HepG2 (cell line): Measurements from ENCODE around the gene GPR152. TPM values are rescaled to one million over a fixed set of nuclear protein-coding genes. Genes with fewer than 3 reads are reported as not detected.
A peak's percentile ranks its signal among the peaks of the same experiment; 100 is the strongest.

Experiments
- ATAC-seq: fragments of 200-7000 bp; cut with Tn5 transposase; 3 replicates; pipeline ENCODE4 v1.9.1; 2020; ENCODE audit warnings: mild to moderate bottlenecking, moderate library complexity
- BruUV-seq: library from RNA; stranded (reverse); fragments of 400-500 nt; replicated peaks from 2 replicates; lab custom pipeline; 2021; lab: Mats Ljungman, UMichigan
- CTCF ChIA-PET: fragments of 300-600 bp; formaldehyde crosslinking; extraction: SDS; loops from one replicate; lab custom pipeline; 2021; ENCODE audit warnings: low total read pairs, inconsistent platforms, low intra/inter-chr PET ratio; lab: Yijun Ruan, JAX
- POLR2A ChIA-PET: fragments of 350-600 bp; sonication (Branson Sonifier 250); formaldehyde crosslinking; loops from one replicate; lab custom pipeline; 2020; ENCODE audit warnings: antibody characterized with exemption, inconsistent platforms; lab: Yijun Ruan, JAX
- DNase-seq: peaks from one replicate; pipeline ENCODE4 v3.0.0-alpha.2; 2015; ENCODE audit warnings: low spot score
- FAIRE-seq: peaks from 3 replicates; lab custom pipeline; 2011; peaks lifted over from hg19 to GRCh38; lab: Jason Lieb, UNC
- H2AFZ ChIP-seq: one replicate; pipeline ENCODE4 v1.6.1; 2011; ENCODE audit warnings: low read length, inconsistent platforms
- H3K27ac ChIP-seq: fragments of 300-600 bp; 3 replicates; pipeline ENCODE4 v1.8.0; 2011; ENCODE audit warnings: mixed run types, mild to moderate bottlenecking, mixed read lengths, low read length, inconsistent platforms; ENCODE audit not compliant: insufficient read depth; ENCODE audit errors: extremely low read length
- H3K27me3 ChIP-seq, 2 experiments: fragments of 200-600 bp in 1 of 2; 2 replicates in 1 of 2; 3 replicates in 1 of 2; pipeline versions ENCODE4 v1.6.0 to v1.8.0; 2011; ENCODE audit warnings: low read length in 2 of 2, mild to moderate bottlenecking in 2 of 2, moderate library complexity in 2 of 2, inconsistent platforms in 1 of 2; ENCODE audit not compliant: insufficient read depth in 2 of 2, control insufficient read depth in 1 of 2
- H3K36me3 ChIP-seq, 2 experiments: fragments of 200-600 bp in 1 of 2; replicated peaks in 1 of 2; 2 replicates in 1 of 2; 3 replicates in 1 of 2; pipeline versions ENCODE4 v1.5.1 to v1.8.0; 2011; ENCODE audit warnings: low read length in 2 of 2, inconsistent platforms in 1 of 2; ENCODE audit not compliant: insufficient read depth in 2 of 2, control insufficient read depth in 1 of 2
- H3K4me1 ChIP-seq: 2 replicates; pipeline ENCODE4 v1.5.1; 2012; ENCODE audit warnings: low read length, inconsistent platforms; ENCODE audit not compliant: insufficient read depth
- H3K4me2 ChIP-seq: 2 replicates; pipeline ENCODE4 v1.6.0; 2011; ENCODE audit warnings: low read depth, low read length, inconsistent platforms
- H3K4me3 ChIP-seq, 3 experiments: fragments of 200-600 bp in 1 of 3; sonication (generic), shearing (Covaris generic) in 1 of 3; replicated peaks in 1 of 3; 2 replicates each; pipeline ENCODE4 v1.5.1; 2011 to 2016; ENCODE audit warnings: low read length in 3 of 3, inconsistent platforms in 2 of 3, low read depth in 2 of 3, mild to moderate bottlenecking in 2 of 3, control low read depth in 1 of 3, mixed read lengths in 1 of 3; ENCODE audit not compliant: insufficient read depth in 1 of 3
- H3K79me2 ChIP-seq: one replicate; pipeline ENCODE4 v1.6.1; 2011; ENCODE audit warnings: low read length, inconsistent platforms; ENCODE audit not compliant: insufficient read depth
- H3K9ac ChIP-seq: 2 replicates; pipeline ENCODE4 v1.6.0; 2011; ENCODE audit warnings: mild to moderate bottlenecking, low read depth, low read length, inconsistent platforms; ENCODE audit not compliant: insufficient read depth
- H3K9me3 ChIP-seq: 2 replicates; pipeline ENCODE4 v1.5.1; 2012; ENCODE audit warnings: mild to moderate bottlenecking, low read length
- H4K20me1 ChIP-seq: 2 replicates; pipeline ENCODE4 v1.6.0; 2011; ENCODE audit warnings: inconsistent platforms, mild to moderate bottlenecking, low read length, moderate library complexity; ENCODE audit not compliant: insufficient read depth
- DZIP1 ChIP-seq: sonication (generic); formaldehyde crosslinking; IDR thresholded peaks from 2 replicates; pipeline ENCODE4 v1.5.0; 2020; ENCODE audit warnings: mild to moderate bottlenecking, missing genetic modification reagents
- KDM5A ChIP-seq: fragments of 200-600 bp; sonication (generic); IDR thresholded peaks from 2 replicates; pipeline ENCODE4 v1.7.0; 2018; ENCODE audit warnings: antibody characterized with exemption, mild to moderate bottlenecking, low read length, borderline replicate concordance
- ZEB1 ChIP-seq: IDR thresholded peaks from 2 replicates; pipeline ENCODE4 v1.6.1; 2012; ENCODE audit warnings: mild to moderate bottlenecking, low read depth, inconsistent platforms; ENCODE audit not compliant: insufficient replicate concordance
- ZNF142 ChIP-seq: sonication (generic); formaldehyde crosslinking; IDR thresholded peaks from 2 replicates; pipeline ENCODE4 v1.4.0; 2020; ENCODE audit warnings: missing genetic modification reagents
- ZNF263 ChIP-seq: sonication (generic); formaldehyde crosslinking; IDR thresholded peaks from 2 replicates; pipeline ENCODE4 v1.4.0; 2020; ENCODE audit warnings: missing genetic modification reagents
- ZNF350 ChIP-seq: sonication (generic); formaldehyde crosslinking; IDR thresholded peaks from 2 replicates; pipeline ENCODE4 v1.4.0; 2020; ENCODE audit warnings: mild to moderate bottlenecking, low read depth, missing genetic modification reagents, borderline replicate concordance
- ZNF770 ChIP-seq: sonication (generic); formaldehyde crosslinking; IDR thresholded peaks from 2 replicates; pipeline ENCODE4 v1.5.0; 2020; ENCODE audit warnings: mild to moderate bottlenecking, missing genetic modification reagents
- ZNF891 ChIP-seq: sonication (generic); formaldehyde crosslinking; IDR thresholded peaks from 2 replicates; pipeline ENCODE4 v1.5.0; 2020; ENCODE audit warnings: mild to moderate bottlenecking, missing genetic modification reagents
- WGBS: methylation state at CpG from one replicate; pipeline ENCODE4 v1.1.6; 2017; ENCODE audit warnings: low lambda C conversion rate; 5-methylcytosine and 5-hydroxymethylcytosine counted together
- in situ Hi-C: cut with HindIII; loops from 2 replicates; pipeline ENCODE4 v1.10.0; 2017; ENCODE audit warnings: low pct_unique_long_range_greater_than_20kb; ENCODE audit not compliant: extremely low pct_ligation_motif_present
- intact Hi-C: fragments of 100-400 bp; cut with micrococcal nuclease; formaldehyde crosslinking; loops from one replicate; pipeline ENCODE4 v1.10.0; 2022; ENCODE audit not compliant: unreplicated experiment
- polyA plus RNA-seq, 8 experiments: library from polyadenylated mRNA; depleted of rRNA in 3 of 8; stranded (reverse) in 7 of 8; unstranded in 1 of 8; fragments of >200 nt; fragmentation: Illumina TruSeq in 4 of 8; extraction: Trizol in 4 of 8; gene quantifications; 2 replicates each; pipeline versions ENCODE4 v1.2.1 to v1.2.3, GENCODE V29; 2011 to 2016; ENCODE audit warnings: low read depth in 4 of 8, missing spikeins in 1 of 8, mixed read lengths in 1 of 8; ENCODE audit not compliant: insufficient read depth in 1 of 8
- total RNA-seq, 5 experiments: library from RNA; depleted of rRNA; stranded (reverse); fragments of >200 nt; fragmentation: Illumina TruSeq; extraction: Trizol; gene quantifications; 2 replicates each; pipeline ENCODE4 v1.2.3, GENCODE V29; 2016; ENCODE audit warnings: low read depth in 1 of 5
- TF ChIP-seq, protein P1 (sequence below): IDR thresholded peaks from 2 replicates; pipeline ENCODE4 v1.6.1; 2016; ENCODE audit warnings: low read depth, control low read depth

GPR152 gene
- total and polyA plus RNA-seq, 2 of the 13 experiments (the other 11 are each of a cell fraction or from before 2014, with no cell fraction given) = not detected

DNA sequence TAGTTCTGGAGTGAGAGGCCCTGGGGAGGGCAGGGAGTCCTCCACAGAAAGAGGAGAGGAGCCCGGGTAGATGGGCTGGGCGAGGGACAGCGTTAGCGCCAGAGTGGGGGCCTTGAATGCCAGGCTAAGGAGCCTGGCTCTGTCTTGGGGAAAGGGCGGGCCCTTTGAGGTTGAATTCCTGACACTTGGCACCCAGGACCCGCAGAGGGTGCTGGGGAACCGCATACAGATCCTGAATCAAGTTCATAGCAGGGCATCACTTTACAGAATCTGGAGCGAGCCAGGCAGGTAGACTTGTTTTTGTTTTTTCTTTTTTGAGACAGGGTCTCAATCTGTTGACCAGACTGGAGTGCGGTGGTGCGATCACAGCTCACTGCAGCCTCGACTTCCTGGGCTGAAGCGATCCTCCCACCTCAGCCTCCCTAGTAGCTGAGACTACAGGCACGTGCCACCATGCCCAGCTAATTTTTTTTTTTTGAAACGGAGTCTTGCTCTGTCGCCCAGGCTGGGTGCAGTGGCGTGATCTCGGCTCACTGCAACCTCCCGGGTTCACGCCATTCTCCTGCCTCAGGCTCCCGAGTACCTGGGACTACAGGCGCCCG is 31.0 kb downstream of the GPR152 start:
- Histone ChIP-seq H3K4me2 (peak overlapping the region; percentile 70), H3K9me3 (no peaks in the 10 kb centered on the region), H3K27me3 (peaks cover 3 to 29% of the 10 kb centered on the region in 2 experiments; a peak in 3 of 5 replicates), H3K79me2 (no peaks in the 10 kb centered on the region), H3K4me1 (peaks cover 62% of the 10 kb centered on the region), H3K27ac (no peak overlapping the region), H3K4me3 (peak overlapping the region; percentile 28 to 70 (median 30); a peak in 4 of 6 replicates), H2AFZ (no peak overlapping the region), H3K36me3 (no peaks in the 10 kb centered on the region), H3K9ac (no peak overlapping the region), H4K20me1 (no peaks in the 10 kb centered on the region)
- ChIA-PET CTCF (no interaction called here), POLR2A (interaction anchor here (0.8 to 7.4 kb wide), 4 partner anchors 10 to 55 kb away, joined by 4 to 78 read pairs (median 6); partner anchors contain the start of genes PPP1CA and TBC1D10C)
- FAIRE-seq (no peak), DNase-seq (no peak), ATAC-seq (no peak)
- intact Hi-C loops (no loop called here), in situ Hi-C loops (no loop called here)
- BruUV-seq = no TSS peak
- WGBS = 58% methylated on average over 19 of the region's 22 CpGs
- TF ChIP-seq ZNF350 (CRISPR knock-in tag) = 0 out of 2 replicates have a peak, but pooled peaks have one; percentile 23
- no peak for TF ChIP-seq ZNF142 (CRISPR knock-in tag)
- TF ChIP-seq ZNF263 (CRISPR knock-in tag) = peak; percentile 75
- TF ChIP-seq KDM5A = no peak
- TF ChIP-seq ZEB1 = peak; percentile 62
- TF ChIP-seq ZNF770 = peak; percentile 64; the same call in 1 of the 2 replicates
- 0 out of 2 replicates have a peak, but pooled peaks have one; percentile 16 for TF ChIP-seq DZIP1 (CRISPR knock-in tag)
- TF ChIP-seq ZNF891 (CRISPR knock-in tag) = 0 out of 2 replicates have a peak, but pooled peaks have one; percentile 2
- TF ChIP-seq, protein P1, sequence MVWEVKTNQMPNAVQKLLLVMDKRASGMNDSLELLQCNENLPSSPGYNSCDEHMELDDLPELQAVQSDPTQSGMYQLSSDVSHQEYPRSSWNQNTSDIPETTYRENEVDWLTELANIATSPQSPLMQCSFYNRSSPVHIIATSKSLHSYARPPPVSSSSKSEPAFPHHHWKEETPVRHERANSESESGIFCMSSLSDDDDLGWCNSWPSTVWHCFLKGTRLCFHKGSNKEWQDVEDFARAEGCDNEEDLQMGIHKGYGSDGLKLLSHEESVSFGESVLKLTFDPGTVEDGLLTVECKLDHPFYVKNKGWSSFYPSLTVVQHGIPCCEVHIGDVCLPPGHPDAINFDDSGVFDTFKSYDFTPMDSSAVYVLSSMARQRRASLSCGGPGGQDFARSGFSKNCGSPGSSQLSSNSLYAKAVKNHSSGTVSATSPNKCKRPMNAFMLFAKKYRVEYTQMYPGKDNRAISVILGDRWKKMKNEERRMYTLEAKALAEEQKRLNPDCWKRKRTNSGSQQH (CRISPR knock-in tag) = 0 out of 2 replicates have a peak, but pooled peaks have one; percentile 8
